Measurements from ENCODE around the gene C19orf73. TPM values are rescaled to one million over a fixed set of nuclear protein-coding genes. Genes with fewer than 3 reads are reported as not detected.

The C19orf73 gene
- polyA plus RNA-seq, 1 experiment, result 0.36 TPM

- H3K27ac ChIP-seq (ENCODE audit: low read depth, low read length), result no peak overlapping the region
- H3K9me3 ChIP-seq (ENCODE audit: control insufficient read depth, insufficient read depth, low read length), result peaks cover 23% of the 10 kb centered on the region
- POLR2A ChIA-PET, result no interaction called here
- no peak for TF ChIP-seq CTCF (IDR thresholded peaks at IDR 0.05; ENCODE audit: low read depth, low read length)
- DNase-seq (ENCODE audit: low read depth, low spot score), result no peak
- no peak overlapping the region for H3K4me3 ChIP-seq (ENCODE audit: low read depth, low read length)
- CTCF ChIA-PET, result no interaction called here
- peaks cover 23% of the 10 kb centered on the region for H3K27me3 ChIP-seq (ENCODE audit: control insufficient read depth, insufficient read depth, low read length)
Measured at GRCh38 chr19:49071860-49072547, 46.9 kb downstream of the C19orf73 start.

GRCh38 chr19:49070416-49070815 is 48.5 kb downstream of the C19orf73 start:
- no peak overlapping the region for H3K27ac ChIP-seq (ENCODE audit: low read depth, low read length)
- DNase-seq (ENCODE audit: low read depth, low spot score), result no peak
- no peak overlapping the region for H3K4me3 ChIP-seq (ENCODE audit: low read depth, low read length)
- peaks cover 34% of the 10 kb centered on the region for H3K27me3 ChIP-seq (ENCODE audit: control insufficient read depth, insufficient read depth, low read length)
- ChIA-PET CTCF (interaction anchor here (0.5 to 1.3 kb wide), 3 partner anchors 17 to 128 kb away, joined by 3 to 4 read pairs (median 3); no protein-coding TSS in a partner anchor), POLR2A (no interaction called here)
- peaks cover 23% of the 10 kb centered on the region for H3K9me3 ChIP-seq (ENCODE audit: control insufficient read depth, insufficient read depth, low read length)
- no peak for TF ChIP-seq CTCF (IDR thresholded peaks at IDR 0.05; ENCODE audit: low read depth, low read length)

- POLR2A ChIA-PET, result no interaction called here
Measured at GRCh38 chr19:49069026-49069425, 49.9 kb downstream of the C19orf73 start.

More at GRCh38 chr19:49069026-49069425, 49.9 kb downstream of the C19orf73 start:
- H3K4me3 ChIP-seq (ENCODE audit: low read depth, low read length), result no peak overlapping the region
- peaks cover 23% of the 10 kb centered on the region for H3K9me3 ChIP-seq (ENCODE audit: control insufficient read depth, insufficient read depth, low read length)
- TF ChIP-seq CTCF (IDR thresholded peaks at IDR 0.05; ENCODE audit: low read depth, low read length), result no peak
- H3K27ac ChIP-seq (ENCODE audit: low read depth, low read length), result no peak overlapping the region
- no peak for DNase-seq (ENCODE audit: low read depth, low spot score)
- CTCF ChIA-PET, result interaction anchor here (0.9 to 1.3 kb wide), 3 partner anchors 13 to 130 kb away, joined by 3 to 4 read pairs (median 3); no protein-coding TSS in a partner anchor
- peaks cover 40% of the 10 kb centered on the region for H3K27me3 ChIP-seq (ENCODE audit: control insufficient read depth, insufficient read depth, low read length)

Small RNA genes lying within 50 kb of the gene (small RNA-seq; reads per million reads assigned to genes)
- gene RN7SL708P (ENCODE audit: insufficient read length, low read depth), result not detected

Other genes with a start within 250 kb of the C19orf73 start
- gene PPP1R15A, start 246.7 kb downstream of the C19orf73 start, polyA plus RNA-seq (2011; rRNA removed), result 36.5 and 37.2 TPM in 2 replicates
- 0.20 and 0.25 TPM in 2 replicates for gene TULP2, start 220.4 kb downstream of the C19orf73 start, polyA plus RNA-seq (2011; rRNA removed)
- gene NUCB1, start 218.8 kb downstream of the C19orf73 start, polyA plus RNA-seq (2011; rRNA removed), result 123 and 130 TPM in 2 replicates
- gene DHDH, start 185.4 kb downstream of the C19orf73 start, polyA plus RNA-seq (2011; rRNA removed), result 0.48 and 0.61 TPM in 2 replicates
- gene BAX, start 164.3 kb downstream of the C19orf73 start, polyA plus RNA-seq (2011; rRNA removed), result 110 and 147 TPM in 2 replicates
- 3,644 and 5,326 TPM in 2 replicates for gene FTL, start 153.8 kb downstream of the C19orf73 start, polyA plus RNA-seq (2011; rRNA removed)
- gene GYS1, start 125.8 kb downstream of the C19orf73 start, polyA plus RNA-seq (2011; rRNA removed), result 19.5 and 24.1 TPM in 2 replicates
- 107 and 131 TPM in 2 replicates for gene RUVBL2, start 125.3 kb downstream of the C19orf73 start, polyA plus RNA-seq (2011; rRNA removed)
- gene LHB, start 102.1 kb downstream of the C19orf73 start, polyA plus RNA-seq (2011; rRNA removed), result 0.31 TPM in 1 of 2 replicates, not detected in the other
- gene CGB3, start 94.8 kb downstream of the C19orf73 start, polyA plus RNA-seq (2011; rRNA removed), result not detected in 2 replicates
- gene CGB2, start 87.3 kb downstream of the C19orf73 start, polyA plus RNA-seq (2011; rRNA removed), result not detected in 2 replicates
- not detected in 2 replicates for gene CGB1, start 82.2 kb downstream of the C19orf73 start, polyA plus RNA-seq (2011; rRNA removed)
- not detected in 2 replicates for gene CGB5, start 75.3 kb downstream of the C19orf73 start, polyA plus RNA-seq (2011; rRNA removed)
- not detected in 2 replicates for gene CGB8, start 70.0 kb downstream of the C19orf73 start, polyA plus RNA-seq (2011; rRNA removed)
- gene CGB7, start 61.4 kb downstream of the C19orf73 start, polyA plus RNA-seq (2011; rRNA removed), result 0.42 and 0.87 TPM in 2 replicates
- 0.09 and 0.30 TPM in 2 replicates for gene NTF4, start 54.3 kb downstream of the C19orf73 start, polyA plus RNA-seq (2011; rRNA removed)
- not detected in 2 replicates for gene KCNA7, start 46.4 kb downstream of the C19orf73 start, polyA plus RNA-seq (2011; rRNA removed)
- gene SNRNP70, start 33.7 kb downstream of the C19orf73 start, polyA plus RNA-seq (2011; rRNA removed), result 117 and 149 TPM in 2 replicates
- 4.2 and 4.9 TPM in 2 replicates for gene LIN7B, start 4.8 kb downstream of the C19orf73 start, polyA plus RNA-seq (2011; rRNA removed)
- gene PPFIA3, start 401 bp upstream of the C19orf73 start, polyA plus RNA-seq (2011; rRNA removed), result 0.52 and 0.63 TPM in 2 replicates
- 0.06 TPM in 1 of 2 replicates, not detected in the other for gene HRC, start 36.3 kb upstream of the C19orf73 start, polyA plus RNA-seq (2011; rRNA removed)
- gene TRPM4, start 38.6 kb upstream of the C19orf73 start, polyA plus RNA-seq (2011; rRNA removed), result 4.3 and 6.3 TPM in 2 replicates
- 1.5 and 1.6 TPM in 2 replicates for gene SLC6A16, start 206.0 kb upstream of the C19orf73 start, polyA plus RNA-seq (2011; rRNA removed)
- not detected in 2 replicates for gene CD37, start 216.3 kb upstream of the C19orf73 start, polyA plus RNA-seq (2011; rRNA removed)
- gene TEAD2, start 243.3 kb upstream of the C19orf73 start, polyA plus RNA-seq (2011; rRNA removed), result 32.8 and 41.7 TPM in 2 replicates
- 0.14 TPM in 1 of 2 replicates, not detected in the other for gene DKKL1, start 244.7 kb upstream of the C19orf73 start, polyA plus RNA-seq (2011; rRNA removed)

Measured in AG04450 (cell line).